Inflammatory macrophage treated with lipopolysaccharide for 4 hours (primary cell): ENCODE results near the gene TRABD2A.
"Not testable (repeated sequence)": the region's sequence is repeated elsewhere in the genome, so short reads cannot be mapped to it uniquely, and the experiment has no call there.

ENCODE experiments used
- DNase-seq: peaks from one replicate; pipeline ENCODE4 v3.0.0-alpha.2; 2020

The TRABD2A gene

DNA sequence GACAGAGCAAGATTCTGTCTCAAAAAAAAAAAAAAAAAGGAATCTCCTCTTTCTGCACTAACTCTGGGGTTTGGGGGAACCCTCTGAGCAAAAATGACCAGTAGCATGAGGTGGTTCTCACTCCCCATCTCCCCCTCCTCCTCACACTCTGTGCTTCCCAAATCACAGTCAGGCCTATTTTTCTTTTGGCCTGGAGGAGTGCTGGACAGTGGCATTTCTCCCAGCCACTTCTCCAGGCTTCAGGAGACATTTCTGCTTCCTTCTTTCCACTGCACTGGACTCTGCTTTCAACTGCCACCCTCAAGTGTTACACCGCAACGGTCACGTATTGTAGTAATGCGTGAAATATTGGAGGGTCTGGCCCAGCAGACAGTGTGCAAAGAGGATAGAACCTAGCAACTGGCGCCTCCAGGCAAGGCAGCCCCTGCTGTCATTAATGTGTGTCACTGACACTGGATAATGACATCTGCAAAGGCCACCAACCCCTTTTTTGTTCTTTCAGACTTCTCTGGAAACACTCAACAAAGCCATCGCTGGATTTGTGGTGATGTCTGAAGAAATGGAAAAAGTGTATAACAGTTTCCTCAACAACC is 68.9 kb downstream of the TRABD2A start:
- no peak for DNase-seq

DNA sequence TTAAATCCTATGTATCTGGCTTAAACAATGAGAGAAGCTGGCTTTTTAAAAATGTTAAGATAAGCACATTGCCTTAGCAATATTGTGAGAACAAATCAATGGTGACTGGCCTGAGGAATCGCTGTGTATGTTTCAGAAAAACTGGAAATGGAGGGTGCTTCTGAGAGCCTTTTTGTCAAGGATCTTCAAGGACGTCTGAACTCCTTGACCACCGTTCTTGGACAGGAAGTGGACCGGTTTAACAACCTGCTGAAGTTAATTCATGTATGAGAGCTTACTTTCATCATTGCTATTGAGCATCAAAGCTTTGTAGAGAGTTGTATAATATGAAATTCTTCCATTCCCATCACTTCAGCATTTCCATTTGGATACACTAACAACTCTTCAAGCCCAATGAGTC is 72.6 kb downstream of the TRABD2A start:
- DNase-seq, result no peak

DNA sequence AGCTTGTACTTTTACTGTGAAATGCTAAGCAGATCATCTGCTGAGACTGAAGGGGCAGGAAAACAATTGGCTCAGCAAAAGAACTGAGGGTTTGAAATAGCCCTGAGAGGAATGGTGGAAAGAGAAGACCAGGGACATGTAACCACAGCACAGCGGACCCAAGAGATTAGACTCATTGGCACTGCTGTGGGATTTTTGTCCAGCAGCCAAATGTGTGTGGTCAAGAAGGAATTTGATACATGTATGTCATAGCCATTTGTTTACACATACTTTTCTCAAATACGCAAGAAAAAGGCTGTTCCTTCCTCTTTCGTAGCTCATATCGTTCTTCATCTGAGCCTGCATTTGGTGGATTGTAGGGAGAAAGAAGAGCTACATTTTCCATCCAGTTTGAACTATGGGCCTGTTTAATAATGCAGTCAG is 73.8 kb downstream of the TRABD2A start:
- DNase-seq, result peak; percentile 30

DNA sequence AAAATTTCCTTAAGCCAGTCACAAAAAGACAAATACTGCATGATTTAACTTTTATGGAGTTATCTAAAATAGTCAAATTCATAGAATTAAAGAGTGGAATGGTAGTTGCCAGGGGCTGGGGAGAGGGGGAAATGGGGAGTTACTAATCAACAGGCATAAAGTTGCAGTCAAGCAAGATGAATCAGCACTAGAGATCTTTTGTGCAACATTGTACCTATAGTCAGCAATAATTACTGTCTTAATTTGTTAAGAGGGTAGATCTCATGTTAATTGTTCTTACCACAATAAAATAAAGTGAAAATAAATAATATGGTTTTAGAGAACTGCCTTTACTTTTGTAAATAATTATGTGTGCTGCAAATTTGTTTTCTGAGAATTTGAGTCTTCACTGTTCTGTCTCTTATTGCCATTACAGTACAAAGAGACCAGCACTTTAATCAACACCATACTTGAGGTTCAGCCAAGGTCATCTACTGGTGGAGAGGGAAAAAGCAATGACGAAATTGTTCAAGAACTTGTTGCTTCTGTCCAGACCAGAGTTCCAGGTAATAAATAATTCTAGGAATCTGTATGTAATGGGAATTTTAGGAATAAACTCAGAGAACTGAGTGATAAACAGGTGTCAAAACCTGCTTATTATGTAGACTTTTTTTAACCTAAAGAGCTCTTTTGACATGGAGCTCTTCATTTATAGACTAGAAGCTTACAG is 75.5 kb downstream of the TRABD2A start:
- no peak for DNase-seq

DNA sequence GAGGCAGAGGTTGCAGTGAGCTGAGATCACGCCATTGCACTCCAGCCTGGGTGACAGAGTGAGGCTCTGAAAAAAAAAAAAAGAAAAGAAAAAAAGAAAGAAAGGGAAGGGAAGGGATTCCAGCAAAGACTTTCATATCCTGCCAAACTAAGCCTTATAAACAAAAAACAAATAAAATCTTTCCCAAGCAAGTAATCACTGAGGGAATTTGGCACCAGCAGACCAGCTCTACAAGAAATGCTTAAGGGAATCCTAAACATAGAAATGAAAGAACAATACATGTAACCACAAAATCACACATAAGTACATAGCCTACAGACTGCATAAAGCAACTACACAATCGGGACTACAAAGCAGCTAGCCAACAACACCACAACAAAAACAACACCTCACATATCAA is 79.1 kb downstream of the TRABD2A start:
- DNase-seq, result no peak

DNA sequence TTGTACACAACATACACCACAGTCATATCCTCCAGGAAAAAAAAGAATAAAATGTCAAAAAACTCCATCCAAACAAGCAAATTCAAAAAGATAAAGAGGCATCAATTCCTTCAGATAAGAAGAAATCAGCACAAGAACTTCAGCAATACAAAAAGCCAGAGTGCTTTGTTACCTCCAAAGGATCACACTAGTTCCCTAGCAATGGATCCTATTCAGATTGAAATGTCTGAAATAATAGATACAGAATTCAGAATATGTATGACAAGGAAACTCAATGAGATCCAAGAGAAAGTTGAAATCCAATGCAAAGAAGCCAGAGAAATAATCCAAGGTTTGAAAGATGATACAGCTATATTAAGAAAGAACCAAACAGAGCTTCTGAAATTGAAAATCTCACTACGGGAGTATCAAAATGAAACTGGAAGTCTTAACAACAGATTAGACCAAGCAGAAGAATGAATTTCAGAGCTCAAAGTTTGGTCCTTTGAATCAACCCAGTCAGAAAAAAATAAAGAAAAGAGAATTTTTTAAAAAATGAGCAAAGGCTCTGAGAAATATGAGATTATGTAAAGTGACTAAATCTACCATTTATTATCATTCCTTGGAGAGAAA is 80.6 kb downstream of the TRABD2A start:
- no peak for DNase-seq

DNA sequence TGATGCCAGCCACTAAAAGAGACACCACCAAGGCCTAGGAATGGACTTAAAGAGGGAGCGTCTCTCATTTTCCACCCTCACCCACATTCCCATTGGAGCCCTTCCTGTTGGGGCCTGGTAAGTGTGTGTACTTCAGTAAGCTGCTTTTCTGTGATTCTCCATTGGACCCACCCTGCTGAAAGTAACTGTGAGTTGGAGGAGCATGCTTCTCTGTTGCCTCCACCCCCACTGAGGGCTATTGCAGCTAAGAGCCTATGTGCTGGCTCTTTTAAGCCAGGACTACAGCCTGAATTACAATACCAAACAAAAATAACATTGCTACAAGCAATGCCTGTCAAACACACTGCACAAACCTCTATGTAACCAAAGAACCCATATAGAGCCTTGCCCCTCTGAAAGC is 81.1 kb downstream of the TRABD2A start:
- no peak for DNase-seq

DNA sequence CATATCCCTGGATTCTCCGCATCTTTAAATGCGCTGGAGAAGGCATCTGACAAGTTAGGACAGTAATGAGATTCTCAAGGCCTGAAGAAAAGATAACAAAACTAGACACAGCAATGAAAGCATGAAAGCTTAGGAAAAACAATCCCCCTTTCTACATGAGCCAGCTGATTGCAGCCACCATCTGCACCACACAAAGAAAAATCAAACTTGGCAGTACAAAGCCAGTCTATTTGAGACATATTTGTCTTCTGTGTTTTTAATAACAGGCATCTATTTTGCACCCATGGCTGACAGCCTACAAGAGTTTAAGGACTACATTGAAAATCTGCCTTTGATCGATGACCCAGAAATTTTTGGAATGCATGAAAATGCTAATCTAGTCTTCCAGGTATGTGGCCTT is 83.6 kb downstream of the TRABD2A start:
- no peak for DNase-seq

DNA sequence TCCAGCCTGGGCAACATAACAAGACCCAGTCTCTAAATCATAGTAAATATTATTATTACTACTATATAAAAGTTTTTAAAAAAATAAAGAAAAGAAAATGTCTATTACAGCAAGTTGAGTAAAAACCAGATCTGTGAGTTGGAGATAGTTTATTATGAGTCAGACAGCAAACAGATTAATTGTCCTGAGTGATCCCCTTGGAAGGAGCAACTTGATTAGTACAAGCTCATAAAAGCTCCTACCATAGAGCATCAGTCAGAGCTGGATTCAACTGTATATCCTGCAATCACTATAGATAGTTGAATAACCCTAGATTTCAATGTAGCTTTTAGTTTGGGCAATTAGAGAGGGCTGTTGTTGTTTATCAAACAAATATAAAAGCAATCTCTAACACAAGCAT is 84.1 kb downstream of the TRABD2A start:
- DNase-seq, result no peak

DNA sequence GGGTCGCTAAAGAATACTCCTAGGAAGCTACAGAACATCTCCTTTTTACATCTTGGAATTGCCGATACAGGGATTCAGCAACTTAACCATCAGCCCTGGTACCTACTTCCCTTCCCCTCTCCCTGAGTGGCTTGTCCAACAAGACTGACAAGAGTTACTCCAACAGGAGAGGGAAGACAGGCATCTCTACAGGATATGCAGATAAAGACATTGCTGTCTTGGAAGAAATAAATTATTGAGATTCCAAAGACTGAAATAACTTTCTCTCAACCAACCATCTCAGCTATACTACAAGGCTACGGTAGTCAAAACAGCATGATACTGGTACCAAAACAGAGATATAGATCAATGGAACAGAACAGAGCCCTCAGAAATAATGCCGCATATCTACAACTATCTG is 87.2 kb downstream of the TRABD2A start:
- no peak for DNase-seq

DNA sequence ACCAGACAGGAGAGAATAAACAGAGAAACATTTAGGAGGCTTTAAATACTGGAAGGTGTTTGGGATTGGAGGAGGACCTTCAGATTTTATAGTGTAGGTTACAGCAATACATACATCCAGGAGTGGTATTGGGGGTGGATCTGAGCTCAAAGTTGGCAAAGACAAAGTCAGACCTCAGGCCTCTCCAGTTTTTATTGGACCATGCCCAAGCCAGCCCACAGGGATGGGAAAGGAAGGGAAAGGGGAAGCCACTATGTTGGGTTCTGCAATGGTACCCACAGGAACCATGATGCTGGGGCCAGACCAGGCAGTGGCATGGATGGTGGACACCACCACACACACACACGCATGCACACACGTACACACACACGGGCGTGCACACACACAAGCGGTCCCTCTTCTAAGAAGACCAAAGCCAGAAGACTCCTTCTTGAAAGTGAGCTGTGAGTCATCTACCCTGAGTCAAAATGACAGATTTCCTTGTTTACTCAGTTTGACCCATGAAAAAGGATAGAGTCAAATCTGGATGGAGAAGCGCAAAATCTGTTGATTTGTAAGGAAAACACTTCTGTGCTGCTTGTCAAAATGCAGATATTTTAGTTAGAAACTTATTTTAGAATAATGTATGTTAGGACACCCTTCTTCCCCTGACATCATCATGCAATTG is 87.9 kb downstream of the TRABD2A start:
- DNase-seq, result no peak

DNA sequence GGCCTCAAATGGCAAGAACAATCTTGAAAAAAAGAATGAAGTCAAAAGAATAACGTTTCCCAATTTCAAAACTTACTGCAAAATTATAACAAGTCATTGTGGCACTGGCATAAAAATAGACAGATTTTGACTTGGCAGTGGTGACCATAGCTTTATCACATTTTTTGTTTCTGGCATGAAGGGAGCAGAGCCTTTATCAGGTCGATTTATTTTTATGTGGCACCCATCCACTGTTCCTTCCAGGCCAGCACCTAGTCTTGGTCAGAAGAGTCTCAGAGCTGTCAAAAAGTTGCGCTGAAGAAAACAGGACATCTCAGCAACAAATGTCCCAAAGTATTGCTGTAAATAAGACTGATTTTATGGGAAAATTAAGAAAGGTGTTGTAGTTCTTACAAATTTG is 92.4 kb downstream of the TRABD2A start:
- DNase-seq, result no peak

DNA sequence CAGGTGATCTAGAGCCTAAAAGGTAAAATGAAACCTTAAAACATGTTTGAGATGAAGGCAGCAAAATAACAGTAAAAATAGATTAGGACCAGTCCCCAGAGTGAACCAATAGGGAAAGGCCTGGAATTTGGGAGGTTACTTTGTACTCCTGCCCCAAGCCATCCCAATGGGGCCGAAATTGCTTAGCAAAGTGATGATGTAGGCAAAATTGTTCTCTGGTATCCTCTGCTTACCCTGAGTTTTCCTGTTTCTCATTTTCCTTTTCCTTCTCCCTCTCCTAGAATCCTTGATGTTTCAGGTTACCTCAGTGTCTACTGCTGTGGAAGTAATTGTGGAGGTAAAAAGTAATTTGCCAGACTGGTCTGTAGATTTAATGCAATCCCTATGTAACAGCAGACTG is 92.9 kb downstream of the TRABD2A start:
- DNase-seq, result no peak

DNA sequence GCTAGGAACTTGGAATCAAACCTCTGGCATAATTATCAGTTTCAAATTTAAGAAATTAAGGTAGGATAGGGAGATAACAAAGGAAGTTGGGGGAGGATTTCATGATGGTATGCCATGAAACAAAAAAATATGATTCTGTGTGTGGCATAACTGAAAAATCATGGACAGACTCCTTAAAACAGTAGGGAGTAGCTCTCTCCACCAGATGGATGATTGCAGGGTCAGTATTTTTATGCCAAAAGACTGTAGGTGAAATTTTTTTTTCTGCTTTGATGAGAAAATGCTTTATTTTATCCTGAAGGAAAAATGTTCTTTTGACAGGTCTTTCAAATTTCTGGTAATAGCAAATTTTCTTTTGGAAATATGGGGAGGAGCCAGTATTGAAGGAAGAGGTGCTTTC is 94.3 kb downstream of the TRABD2A start:
- DNase-seq, result no peak

DNA sequence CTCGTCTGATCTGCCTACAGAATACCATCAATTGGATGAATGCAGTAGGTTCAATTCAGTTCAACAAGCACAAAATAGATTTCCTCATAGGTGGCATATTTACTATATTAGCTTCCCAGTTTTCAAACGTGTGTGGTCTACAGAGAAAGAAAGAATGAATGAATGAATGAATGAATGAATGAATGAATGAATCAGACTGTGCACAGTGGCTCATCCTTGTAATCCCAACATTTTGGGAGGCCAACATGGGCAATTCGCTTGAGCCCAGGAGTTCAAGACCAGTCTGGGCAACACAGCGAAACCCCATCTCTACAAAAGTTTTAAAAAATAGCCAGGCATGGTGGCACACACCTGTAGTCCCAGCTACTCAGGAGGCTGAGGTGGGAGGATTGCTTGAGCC is 94.9 kb downstream of the TRABD2A start:
- no peak for DNase-seq

DNA sequence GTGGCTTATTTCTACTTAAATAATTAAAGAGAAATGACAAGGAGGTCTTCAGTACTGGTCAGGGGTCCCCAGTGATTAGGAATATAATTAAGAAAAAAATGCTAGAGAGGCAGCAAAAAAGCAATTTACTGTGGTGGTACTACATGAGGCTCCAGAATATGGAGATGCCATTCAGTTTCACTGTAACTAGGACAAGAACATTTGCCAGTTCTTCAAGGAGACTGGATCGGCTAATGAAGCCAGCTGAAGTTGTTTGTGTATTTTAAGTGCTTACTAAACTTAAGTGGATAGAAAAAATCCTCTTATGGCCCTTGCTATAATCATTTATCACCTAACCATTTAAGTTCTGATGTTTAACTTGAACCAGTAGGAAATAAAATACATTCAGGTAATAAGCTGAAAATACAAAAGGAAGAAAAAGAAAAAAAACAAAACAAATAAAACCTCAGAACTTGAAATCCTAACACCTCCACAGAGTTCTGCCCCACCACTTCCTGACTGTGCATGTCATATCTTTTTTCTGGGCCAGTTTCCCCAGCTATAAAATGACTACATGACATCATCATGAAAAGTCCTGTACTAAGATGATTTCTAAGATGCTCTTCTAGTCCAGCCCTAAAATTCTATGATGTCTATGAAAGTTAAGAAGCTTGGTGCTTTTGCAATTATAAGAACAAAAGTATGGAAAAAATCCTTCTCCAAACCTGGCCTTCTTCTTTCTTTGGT is 98.0 kb downstream of the TRABD2A start:
- no peak for DNase-seq

DNA sequence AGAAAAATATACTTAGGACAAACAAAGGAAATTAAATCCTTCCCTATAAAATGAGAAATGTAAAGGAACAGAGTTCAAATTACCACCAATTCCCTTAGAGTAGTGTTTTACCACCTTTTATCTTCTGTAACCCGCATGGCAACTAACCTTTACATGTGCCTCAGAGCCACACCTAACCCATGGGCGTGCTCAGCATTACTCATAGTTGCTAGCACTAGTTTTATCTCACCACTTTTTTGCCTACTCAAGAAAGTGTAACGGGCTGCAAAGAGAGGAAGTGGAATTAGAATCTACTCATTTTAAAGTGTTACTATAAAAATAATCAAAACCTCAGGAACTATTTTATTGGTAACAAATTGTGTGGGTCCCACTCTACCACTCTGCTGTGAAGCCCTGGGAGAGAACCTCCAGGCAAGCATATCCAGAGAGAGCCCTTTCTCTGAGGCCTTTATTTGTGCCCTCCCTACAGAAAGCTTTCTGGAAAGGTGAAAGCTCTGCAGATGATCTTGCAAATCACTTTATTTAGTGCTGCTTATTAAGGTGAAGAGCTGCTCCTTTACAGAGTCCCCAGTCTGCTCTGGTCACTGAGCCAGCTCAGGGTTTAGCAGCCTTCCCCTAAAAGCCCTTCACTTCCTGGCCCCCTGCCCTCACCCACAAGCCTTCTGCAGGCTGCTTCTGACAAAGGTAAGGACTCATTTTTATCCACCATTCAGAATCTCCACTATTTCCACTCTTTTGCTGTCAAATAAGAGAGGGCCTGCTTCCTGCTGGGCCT is 98.8 kb downstream of the TRABD2A start:
- no peak for DNase-seq

DNA sequence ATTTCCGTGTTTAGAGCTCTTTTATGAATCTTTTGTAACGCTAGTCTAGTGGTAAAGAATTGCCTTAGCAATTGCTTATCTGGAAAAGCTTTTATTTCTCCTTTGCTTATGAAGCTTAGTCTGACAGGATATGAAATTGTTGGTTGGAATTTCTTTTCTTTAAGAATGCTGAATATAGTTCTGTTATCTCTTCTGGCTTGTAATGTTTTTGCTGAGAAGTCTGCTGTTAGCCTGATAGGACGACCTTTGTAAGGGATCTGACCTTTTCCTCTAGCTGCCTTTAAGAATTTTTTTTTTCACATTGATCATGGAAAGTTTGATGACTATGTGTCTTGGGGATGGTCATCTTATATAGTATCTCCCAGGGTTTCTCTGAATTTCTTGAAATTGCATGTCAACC is 101.1 kb downstream of the TRABD2A start:
- DNase-seq, result no peak

DNA sequence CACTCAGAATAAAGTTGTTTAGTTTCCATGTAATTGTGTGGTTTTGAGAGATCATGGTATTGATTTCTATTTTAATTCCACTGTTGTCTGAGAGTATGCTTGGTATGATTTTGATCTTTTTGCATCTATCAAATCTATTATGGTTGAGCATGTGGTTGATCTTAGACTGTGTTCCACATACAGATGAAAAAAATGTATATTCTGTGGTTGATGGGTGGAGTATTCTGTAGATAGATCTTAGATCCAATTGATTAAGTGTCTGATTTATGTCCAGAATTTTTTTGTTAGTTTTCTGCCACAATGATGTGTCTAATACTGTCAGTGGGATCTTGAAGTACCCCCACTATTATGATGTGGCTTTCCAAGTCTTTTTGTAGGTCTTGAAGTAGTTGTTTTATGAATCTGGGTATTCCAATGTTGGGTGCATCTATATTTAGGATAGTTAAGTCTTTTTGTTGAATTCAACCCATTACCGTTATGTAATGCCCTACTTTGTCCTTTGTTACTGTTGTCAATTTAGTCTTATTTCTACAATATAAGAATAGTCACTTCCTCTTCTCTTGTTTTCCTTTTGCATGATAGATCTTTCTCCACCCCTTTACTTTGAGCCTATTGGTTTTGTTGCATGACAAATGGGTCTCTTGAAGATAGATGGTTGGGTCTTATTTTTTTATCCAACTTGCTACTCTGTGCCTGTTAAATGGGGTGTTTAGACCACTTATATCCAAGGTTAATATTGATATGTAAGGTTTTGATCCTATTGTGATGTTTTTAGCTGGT is 101.8 kb downstream of the TRABD2A start:
- DNase-seq, result no peak

DNA sequence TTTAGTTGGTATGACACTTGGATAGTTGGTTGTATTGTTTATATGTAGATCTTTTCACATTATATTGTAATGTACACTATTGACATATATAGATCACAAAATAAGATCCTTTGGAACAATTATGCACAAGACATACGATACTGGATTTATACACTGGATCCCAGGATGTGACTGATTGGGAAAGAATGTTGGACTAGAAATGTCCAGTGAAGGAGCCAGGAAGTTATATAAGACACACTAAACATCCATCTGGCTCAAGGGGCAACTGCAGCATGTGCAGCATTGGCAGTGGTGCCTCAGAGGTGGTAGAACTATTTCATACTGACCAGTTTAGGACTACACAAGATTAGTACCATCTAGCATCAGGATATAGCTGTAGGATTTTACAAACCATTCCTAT is 104.9 kb downstream of the TRABD2A start:
- DNase-seq, result no peak

DNA sequence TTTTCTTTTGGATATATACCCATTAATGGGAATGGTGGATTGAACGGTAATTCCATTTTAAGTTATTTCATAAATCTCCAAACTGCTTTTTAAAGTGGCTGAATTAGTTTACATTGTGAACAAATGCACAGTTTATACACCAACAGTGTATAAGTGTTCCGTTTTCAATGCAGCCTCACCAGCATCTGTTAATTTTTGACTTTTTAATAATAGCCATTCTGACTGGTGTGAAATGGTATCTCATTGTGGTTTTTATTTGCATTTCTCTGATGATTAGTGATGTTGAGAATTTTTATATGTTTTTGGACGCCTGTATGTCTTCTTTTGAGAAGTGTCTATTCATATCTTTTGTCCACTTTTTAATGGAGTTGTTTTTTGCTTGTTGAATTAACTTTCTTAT is 107.3 kb downstream of the TRABD2A start:
- not testable (repeated sequence) for DNase-seq
